Measurements from ENCODE around the gene ITPR3. TPM values are rescaled to one million over a fixed set of nuclear protein-coding genes. Genes with fewer than 3 reads are reported as not detected.

ITPR3 gene
- total RNA-seq, 1 donor from 2014 or later: 21.6 TPM

DNA sequence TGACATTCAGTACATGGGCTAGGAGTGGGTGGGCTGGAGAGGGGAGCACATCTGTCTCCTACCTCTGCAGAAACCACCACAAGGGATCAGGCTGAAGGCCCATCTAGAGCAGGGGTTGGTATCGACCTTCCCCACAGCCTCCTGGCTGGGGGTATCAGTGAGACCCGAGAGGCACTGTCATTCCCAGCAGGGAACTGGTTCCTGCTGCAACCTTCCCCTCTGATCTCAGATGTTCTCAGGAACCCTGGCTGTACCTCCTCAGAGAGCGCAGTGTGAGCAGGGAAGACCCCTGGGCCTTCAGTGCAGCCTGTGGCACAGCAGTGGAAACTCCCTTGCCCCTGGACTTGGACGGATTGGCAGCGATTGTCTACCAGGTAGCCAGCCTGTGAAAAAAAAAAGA is 117.8 kb downstream of the ITPR3 start:
- Mint-ChIP-seq H3K9me3 (ENCODE audit: unreplicated experiment) (no peaks in the 10 kb centered on the region), H3K36me3 (ENCODE audit: unreplicated experiment) (no peaks in the 10 kb centered on the region), H3K27ac (ENCODE audit: unreplicated experiment) (no peak overlapping the region), H3K4me3 (ENCODE audit: unreplicated experiment) (no peak overlapping the region), H3K4me1 (ENCODE audit: unreplicated experiment) (peaks cover 9% of the 10 kb centered on the region), H3K27me3 (ENCODE audit: unreplicated experiment) (no peaks in the 10 kb centered on the region)
- DNase-seq (ENCODE audit: extremely low spot score, unreplicated experiment): no peak
- TF ChIP-seq, protein P1, sequence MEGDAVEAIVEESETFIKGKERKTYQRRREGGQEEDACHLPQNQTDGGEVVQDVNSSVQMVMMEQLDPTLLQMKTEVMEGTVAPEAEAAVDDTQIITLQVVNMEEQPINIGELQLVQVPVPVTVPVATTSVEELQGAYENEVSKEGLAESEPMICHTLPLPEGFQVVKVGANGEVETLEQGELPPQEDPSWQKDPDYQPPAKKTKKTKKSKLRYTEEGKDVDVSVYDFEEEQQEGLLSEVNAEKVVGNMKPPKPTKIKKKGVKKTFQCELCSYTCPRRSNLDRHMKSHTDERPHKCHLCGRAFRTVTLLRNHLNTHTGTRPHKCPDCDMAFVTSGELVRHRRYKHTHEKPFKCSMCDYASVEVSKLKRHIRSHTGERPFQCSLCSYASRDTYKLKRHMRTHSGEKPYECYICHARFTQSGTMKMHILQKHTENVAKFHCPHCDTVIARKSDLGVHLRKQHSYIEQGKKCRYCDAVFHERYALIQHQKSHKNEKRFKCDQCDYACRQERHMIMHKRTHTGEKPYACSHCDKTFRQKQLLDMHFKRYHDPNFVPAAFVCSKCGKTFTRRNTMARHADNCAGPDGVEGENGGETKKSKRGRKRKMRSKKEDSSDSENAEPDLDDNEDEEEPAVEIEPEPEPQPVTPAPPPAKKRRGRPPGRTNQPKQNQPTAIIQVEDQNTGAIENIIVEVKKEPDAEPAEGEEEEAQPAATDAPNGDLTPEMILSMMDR (IDR thresholded peaks at IDR 0.05): no peak

DNA sequence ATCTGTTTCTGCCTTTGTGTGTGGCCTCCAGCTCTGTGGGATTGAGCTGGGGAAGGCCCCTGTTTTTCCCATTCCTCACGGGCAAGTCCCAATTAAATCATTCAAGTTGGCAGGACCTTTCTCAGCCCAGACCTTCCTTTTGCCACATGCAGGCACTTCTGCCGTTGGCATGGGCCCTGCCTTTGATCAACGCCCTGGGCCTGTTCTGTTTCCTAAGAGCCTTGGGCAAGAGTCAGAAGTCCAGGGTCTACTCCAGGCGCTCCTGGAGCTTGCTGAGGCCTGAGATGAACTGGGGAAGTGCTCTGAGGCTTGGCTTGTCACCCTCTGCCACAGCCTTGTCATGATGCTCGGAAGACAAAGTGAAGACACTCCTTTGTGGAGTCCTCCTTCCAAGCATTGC is 118.4 kb downstream of the ITPR3 start:
- H3K27ac Mint-ChIP-seq (ENCODE audit: unreplicated experiment): no peak overlapping the region
- H3K4me1 Mint-ChIP-seq (ENCODE audit: unreplicated experiment): peaks cover 12% of the 10 kb centered on the region

GRCh38 chr6:33740204-33740608 is 119.1 kb downstream of the ITPR3 start:
- TF ChIP-seq, protein P1 (IDR thresholded peaks at IDR 0.05): no peak
- Mint-ChIP-seq H3K4me1 (ENCODE audit: unreplicated experiment) (peaks cover 19% of the 10 kb centered on the region), H3K27me3 (ENCODE audit: unreplicated experiment) (no peaks in the 10 kb centered on the region), H3K36me3 (ENCODE audit: unreplicated experiment) (no peaks in the 10 kb centered on the region), H3K27ac (ENCODE audit: unreplicated experiment) (no peak overlapping the region), H3K9me3 (ENCODE audit: unreplicated experiment) (no peaks in the 10 kb centered on the region), H3K4me3 (ENCODE audit: unreplicated experiment) (no peak overlapping the region)
- no peak for DNase-seq (ENCODE audit: extremely low spot score, unreplicated experiment)

More for the DNA sequence above, 118.4 kb downstream of the ITPR3 start:
- H3K4me3 Mint-ChIP-seq (ENCODE audit: unreplicated experiment): no peak overlapping the region
- H3K36me3 Mint-ChIP-seq (ENCODE audit: unreplicated experiment): no peaks in the 10 kb centered on the region
- H3K27me3 Mint-ChIP-seq (ENCODE audit: unreplicated experiment): no peaks in the 10 kb centered on the region
- no peaks in the 10 kb centered on the region for H3K9me3 Mint-ChIP-seq (ENCODE audit: unreplicated experiment)
- TF ChIP-seq, protein P1 (IDR thresholded peaks at IDR 0.05): no peak
- no peak for DNase-seq (ENCODE audit: extremely low spot score, unreplicated experiment)

GRCh38 chr6:33740794-33741193 is 119.7 kb downstream of the ITPR3 start:
- Mint-ChIP-seq H3K27ac (ENCODE audit: unreplicated experiment) (no peak overlapping the region), H3K27me3 (ENCODE audit: unreplicated experiment) (no peaks in the 10 kb centered on the region), H3K4me1 (ENCODE audit: unreplicated experiment) (peaks cover 25% of the 10 kb centered on the region), H3K36me3 (ENCODE audit: unreplicated experiment) (no peaks in the 10 kb centered on the region), H3K4me3 (ENCODE audit: unreplicated experiment) (no peak overlapping the region), H3K9me3 (ENCODE audit: unreplicated experiment) (no peaks in the 10 kb centered on the region)
- DNase-seq (ENCODE audit: extremely low spot score, unreplicated experiment): no peak
- TF ChIP-seq, protein P1 (IDR thresholded peaks at IDR 0.05): no peak

- TF ChIP-seq, protein P1 (IDR thresholded peaks at IDR 0.05): no peak
- H3K4me1 Mint-ChIP-seq (ENCODE audit: unreplicated experiment): peaks cover 38% of the 10 kb centered on the region
- H3K4me3 Mint-ChIP-seq (ENCODE audit: unreplicated experiment): no peak overlapping the region
- no peaks in the 10 kb centered on the region for H3K9me3 Mint-ChIP-seq (ENCODE audit: unreplicated experiment)
- H3K27me3 Mint-ChIP-seq (ENCODE audit: unreplicated experiment): no peaks in the 10 kb centered on the region
- no peak for DNase-seq (ENCODE audit: extremely low spot score, unreplicated experiment)
- H3K36me3 Mint-ChIP-seq (ENCODE audit: unreplicated experiment): no peaks in the 10 kb centered on the region
- no peak overlapping the region for H3K27ac Mint-ChIP-seq (ENCODE audit: unreplicated experiment)
Measured at GRCh38 chr6:33742092-33742491, 121.0 kb downstream of the ITPR3 start.
